Measurements from ENCODE around the gene CREB3L1.

GRCh38 chr11:46360878-46361277 is 83.4 kb downstream of the CREB3L1 start:
- TF ChIP-seq EZH2 (IDR thresholded peaks at IDR 0.05; ENCODE audit: low read length, unreplicated experiment) (no peak), CTCF (conservative IDR thresholded peaks at IDR 0.05; ENCODE audit: low read depth, low read length) (no peak), EZH2phosphoT487 (IDR thresholded peaks at IDR 0.05; ENCODE audit: borderline replicate concordance, low read length) (no peak)
